ENCODE results near the gene ZNF70.
A peak's percentile ranks its signal among the peaks of the same experiment; 100 is the strongest.

ZNF70 gene

GRCh38 chr22:23750714-23751440 lies at the start of gene ZNF70:
TSS of gene ZNF70 (minus strand) at chr22:23751112. CDS start at chr22:23745140, 5,972 bp downstream.
- peak; percentile 72 for DNase-seq (ENCODE audit: low spot score)

GRCh38 chr22:23796461-23796860 lies 45.5 kb upstream of the ZNF70 start:
- DNase-seq (ENCODE audit: low spot score): no peak

GRCh38 chr22:23793326-23793725 lies 42.4 kb upstream of the ZNF70 start:
- no peak for DNase-seq (ENCODE audit: low spot score)

GRCh38 chr22:23791738-23792645 lies 41.1 kb upstream of the ZNF70 start:
- DNase-seq (ENCODE audit: low spot score): no peak

GRCh38 chr22:23790819-23791737 lies 40.2 kb upstream of the ZNF70 start:
- DNase-seq (ENCODE audit: low spot score): no peak

- no peak for DNase-seq (ENCODE audit: low spot score)
Measured at GRCh38 chr22:23789638-23790037, 38.7 kb upstream of the ZNF70 start.

GRCh38 chr22:23789121-23789520 lies 38.2 kb upstream of the ZNF70 start:
- no peak for DNase-seq (ENCODE audit: low spot score)

- no peak for DNase-seq (ENCODE audit: low spot score)
Measured at GRCh38 chr22:23787910-23788309, 37.0 kb upstream of the ZNF70 start.

GRCh38 chr22:23787600-23787896 lies 36.6 kb upstream of the ZNF70 start:
- DNase-seq (ENCODE audit: low spot score): no peak

- DNase-seq (ENCODE audit: low spot score): peak; percentile 88
Measured at GRCh38 chr22:23786752-23787599, 36.1 kb upstream of the ZNF70 start, which contains the start of gene SMARCB1. TSS of gene SMARCB1 (plus strand) at chr22:23786966. CDS start at chr22:23787170, 204 bp downstream.

GRCh38 chr22:23786261-23786710 lies 35.4 kb upstream of the ZNF70 start:
- no peak for DNase-seq (ENCODE audit: low spot score)

- no peak for DNase-seq (ENCODE audit: low spot score)
Measured at GRCh38 chr22:23784215-23784732, 33.4 kb upstream of the ZNF70 start.

- DNase-seq (ENCODE audit: low spot score): no peak
Measured at GRCh38 chr22:23783265-23784150, 32.6 kb upstream of the ZNF70 start.

- DNase-seq (ENCODE audit: low spot score): no peak
Measured at GRCh38 chr22:23782703-23783102, 31.8 kb upstream of the ZNF70 start.

- no peak for DNase-seq (ENCODE audit: low spot score)
Measured at GRCh38 chr22:23782252-23782651, 31.3 kb upstream of the ZNF70 start.

- DNase-seq (ENCODE audit: low spot score): no peak
Measured at GRCh38 chr22:23781511-23782183, 30.7 kb upstream of the ZNF70 start.

- DNase-seq (ENCODE audit: low spot score): no peak
Measured at GRCh38 chr22:23781065-23781464, 30.2 kb upstream of the ZNF70 start.

- no peak for DNase-seq (ENCODE audit: low spot score)
Measured at GRCh38 chr22:23780146-23780748, 29.3 kb upstream of the ZNF70 start.

GRCh38 chr22:23779731-23780130 lies 28.8 kb upstream of the ZNF70 start:
- no peak for DNase-seq (ENCODE audit: low spot score)

Measured in activated CD4-positive, alpha-beta T cell treated with anti-CD3 and anti-CD28 coated beads, Interleukin-2, Interleukin-4, amounts not matched to agents 100 ng/mL and 50 ng/mL, durations not matched to agents 16 hours and 8 hours (primary cell).